DOHH2 (cell line): ENCODE data around the gene MLLT10.

Source experiments
- CTCF ChIP-seq: fragments of 200-600 bp; sonication (generic); IDR thresholded peaks from one replicate; pipeline ENCODE4 v1.5.1; 2014; ENCODE audit warnings: antibody characterized with exemption, mild to moderate bottlenecking, low read depth, low read length; ENCODE audit not compliant: poor library complexity, severe bottlenecking
- EZH2phosphoT487 ChIP-seq: fragments of 200-600 bp; sonication (generic); IDR thresholded peaks from 2 replicates; pipeline ENCODE4 v1.6.1; 2017; ENCODE audit warnings: borderline replicate concordance, mild to moderate bottlenecking, antibody characterized with exemption, low read length, moderate library complexity, mixed read lengths

GRCh38 chr10:21494191-21495001 lies 39.6 kb upstream of the MLLT10 start:
- TF ChIP-seq CTCF, result no peak
- peak; percentile 60 for TF ChIP-seq EZH2phosphoT487
